CD4-positive, alpha-beta T cell treated with Interleukin-6 for 4 hours (primary cell): ENCODE results near the gene PDCL2.
A peak's percentile ranks its signal among the peaks of the same experiment; 100 is the strongest.
"Not testable (repeated sequence)": the region's sequence is repeated elsewhere in the genome, so short reads cannot be mapped to it uniquely, and the experiment has no call there.

ENCODE experiments used
- DNase-seq: peaks from one replicate; pipeline ENCODE4 v3.0.0-alpha.2; 2020; ENCODE audit warnings: mixed read lengths

The PDCL2 gene

GRCh38 chr4:55582773-55583172, 9.3 kb downstream of the PDCL2 start:
- not testable (repeated sequence) for DNase-seq

- DNase-seq, result no peak
These were observed 13.6 kb downstream of the PDCL2 start for GRCh38 chr4:55578341-55579010.

GRCh38 chr4:55575513-55575912, 16.5 kb downstream of the PDCL2 start:
- DNase-seq, result no peak

GRCh38 chr4:55574252-55574651, 17.8 kb downstream of the PDCL2 start:
- no peak for DNase-seq

- DNase-seq, result no peak
These were observed 20.2 kb downstream of the PDCL2 start for GRCh38 chr4:55571806-55572205.

- DNase-seq, result no peak
These were observed 23.0 kb downstream of the PDCL2 start for GRCh38 chr4:55568905-55569504.

GRCh38 chr4:55561889-55562288, 30.2 kb downstream of the PDCL2 start:
- no peak for DNase-seq

GRCh38 chr4:55560096-55560495, 31.9 kb downstream of the PDCL2 start:
- no peak for DNase-seq

- no peak for DNase-seq
These were observed 37.5 kb downstream of the PDCL2 start for GRCh38 chr4:55554453-55555030.

GRCh38 chr4:55553441-55554201, 38.4 kb downstream of the PDCL2 start:
- peak; percentile 16 for DNase-seq

GRCh38 chr4:55551964-55552363, 40.1 kb downstream of the PDCL2 start:
- DNase-seq, result not testable (repeated sequence)

GRCh38 chr4:55549888-55550287, 42.2 kb downstream of the PDCL2 start:
- no peak for DNase-seq

GRCh38 chr4:55547918-55548317, 44.1 kb downstream of the PDCL2 start:
- DNase-seq, result no peak

- DNase-seq, result no peak
These were observed 44.6 kb downstream of the PDCL2 start for GRCh38 chr4:55547466-55547770.

GRCh38 chr4:55546756-55547465, 45.1 kb downstream of the PDCL2 start, which contains the start of gene CLOCK:
CLOCK (minus strand) TSS chr4:55546909; CDS start chr4:55482785, 64,124 bp downstream.
- peak; percentile 91 for DNase-seq

- DNase-seq, result no peak
These were observed 45.6 kb downstream of the PDCL2 start for GRCh38 chr4:55546506-55546755.

- DNase-seq, result peak; percentile 59
These were observed 46.2 kb downstream of the PDCL2 start for GRCh38 chr4:55545641-55546505.

GRCh38 chr4:55545151-55545550, 46.9 kb downstream of the PDCL2 start:
- no peak for DNase-seq

GRCh38 chr4:55543858-55544257, 48.2 kb downstream of the PDCL2 start:
- DNase-seq, result no peak

GRCh38 chr4:55540271-55540670, 51.8 kb downstream of the PDCL2 start:
- no peak for DNase-seq

GRCh38 chr4:55539658-55540057, 52.4 kb downstream of the PDCL2 start:
- DNase-seq, result no peak

GRCh38 chr4:55538531-55538930, 53.5 kb downstream of the PDCL2 start:
- DNase-seq, result no peak
